Natural killer cell (primary cell): ENCODE data around the gene PDE3A. TPM values are rescaled to one million over a fixed set of nuclear protein-coding genes. Genes with fewer than 3 reads are reported as not detected.
"Not testable (repeated sequence)": the region's sequence is repeated elsewhere in the genome, so short reads cannot be mapped to it uniquely, and the experiment has no call there.

Experiments
- ATAC-seq, 3 donors: fragments of 150-1000 bp in 2 of 3; fragments of 200-7000 bp in 1 of 3; cut with Tn5 transposase; 1 replicate in 1 of 3; 2 replicates in 2 of 3; pipeline ENCODE4 v1.10.0; 2021; ENCODE audit warnings: mild to moderate bottlenecking in 2 of 3, moderate library complexity in 2 of 3
- DNase-seq, 2 donors: peaks; one replicate each; pipeline versions ENCODE4 v3.0.0 to v3.0.0-alpha.2; 2013 to 2021; ENCODE audit warnings: mixed read lengths in 1 of 2
- H3K27ac ChIP-seq: one replicate; pipeline ENCODE4 v1.5.1; 2013; ENCODE audit warnings: mild to moderate bottlenecking, low read length
- H3K27me3 ChIP-seq: one replicate; pipeline ENCODE4 v1.6.1; 2013; ENCODE audit warnings: low read length; ENCODE audit not compliant: control insufficient read depth, insufficient read depth
- H3K36me3 ChIP-seq: one replicate; pipeline ENCODE4 v1.6.1; 2013; ENCODE audit warnings: low read length; ENCODE audit not compliant: control insufficient read depth, insufficient read depth
- H3K4me1 ChIP-seq: one replicate; pipeline ENCODE4 v1.6.1; 2013; ENCODE audit warnings: low read length; ENCODE audit not compliant: control insufficient read depth, insufficient read depth
- H3K4me3 ChIP-seq: one replicate; pipeline ENCODE4 v1.5.1; 2013; ENCODE audit warnings: low read length
- H3K9me3 ChIP-seq: one replicate; pipeline ENCODE4 v1.6.1; 2013; ENCODE audit warnings: low read length; ENCODE audit not compliant: control insufficient read depth, insufficient read depth
- H3K27ac Mint-ChIP-seq, 2 donors: one replicate each; pipeline ENCODE4 v1.8.0; 2022; ENCODE audit warnings: mild to moderate bottlenecking in 2 of 2, mixed read lengths in 2 of 2, moderate library complexity in 1 of 2
- H3K27me3 Mint-ChIP-seq, 2 donors: one replicate each; pipeline ENCODE4 v1.8.0; 2022; ENCODE audit warnings: low read depth in 2 of 2, mixed read lengths in 2 of 2
- H3K36me3 Mint-ChIP-seq: one replicate; pipeline ENCODE4 v1.8.0; 2022; ENCODE audit warnings: mixed read lengths
- H3K4me1 Mint-ChIP-seq, 2 donors: one replicate each; pipeline ENCODE4 v1.8.0; 2022; ENCODE audit warnings: mixed read lengths in 2 of 2
- H3K4me3 Mint-ChIP-seq: one replicate; pipeline ENCODE4 v1.8.0; 2022; ENCODE audit warnings: mild to moderate bottlenecking, moderate library complexity, mixed read lengths
- H3K9me3 Mint-ChIP-seq, 2 donors: one replicate each; pipeline ENCODE4 v1.8.0; 2022; ENCODE audit warnings: mixed read lengths in 2 of 2
- CTCF ChIP-seq: fragments of 200-600 bp; IDR thresholded peaks from one replicate; pipeline ENCODE4 v1.8.0; 2022; ENCODE audit warnings: antibody characterized with exemption
- WGBS: methylation state at CpG from one replicate; pipeline ENCODE4 v1.1.7; 2013; ENCODE audit warnings: missing lambda C conversion rate; ENCODE audit not compliant: insufficient coverage; 5-methylcytosine and 5-hydroxymethylcytosine counted together
- intact Hi-C: fragments of 100-400 bp; cut with micrococcal nuclease; formaldehyde crosslinking; loops from one replicate; pipeline ENCODE4 v1.14.2; 2022
- total RNA-seq, 4 donors: library from RNA; stranded (reverse); fragments of 120-200 nt in 1 of 4; gene quantifications; one replicate each; pipeline versions ENCODE4 v1.2.3 to v1.2.4, GENCODE V29; 2013 to 2022

Gene PDE3A
- total RNA-seq, 3 donors from 2014 or later (not counting 1 experiment from before 2014, with no cell fraction given), result 0.20 to 0.28 (median 0.27) TPM

- WGBS, result 94% methylated on average over 1 of the region's 2 CpGs
- DNase-seq (no peak), ATAC-seq (no peak)
- Histone ChIP-seq H3K27me3 (no peaks in the 10 kb centered on the region), H3K27ac (no peak overlapping the region), H3K36me3 (no peaks in the 10 kb centered on the region), H3K4me1 (no peaks in the 10 kb centered on the region), H3K4me3 (no peak overlapping the region), H3K9me3 (no peaks in the 10 kb centered on the region)
- no peak overlapping the region for H3K27ac Mint-ChIP-seq
- TF ChIP-seq CTCF, result no peak
- H3K36me3 Mint-ChIP-seq, result no peaks in the 10 kb centered on the region
- peaks cover 0 to 3% of the 10 kb centered on the region in 2 donors for H3K9me3 Mint-ChIP-seq
- intact Hi-C loops, result no loop called here
- peaks cover 0 to 18% of the 10 kb centered on the region in 2 donors for H3K27me3 Mint-ChIP-seq
- no peak overlapping the region for H3K4me3 Mint-ChIP-seq
- H3K4me1 Mint-ChIP-seq, result no peaks in the 10 kb centered on the region
Observed at GRCh38 chr12:20382117-20382516, 13.8 kb downstream of the PDE3A start.

- Histone ChIP-seq H3K27ac (no peak overlapping the region), H3K4me1 (no peaks in the 10 kb centered on the region), H3K27me3 (no peaks in the 10 kb centered on the region), H3K4me3 (no peak overlapping the region), H3K36me3 (no peaks in the 10 kb centered on the region), H3K9me3 (no peaks in the 10 kb centered on the region)
- H3K36me3 Mint-ChIP-seq, result no peaks in the 10 kb centered on the region
- no peak overlapping the region for H3K4me3 Mint-ChIP-seq
- H3K4me1 Mint-ChIP-seq, result no peaks in the 10 kb centered on the region
- no peak for TF ChIP-seq CTCF
- intact Hi-C loops, result no loop called here
- 84% methylated on average over 2 of the region's 2 CpGs for WGBS
- H3K9me3 Mint-ChIP-seq, result peaks cover 0 to 3% of the 10 kb centered on the region in 2 donors
- ATAC-seq (no peak), DNase-seq (no peak)
- no peak overlapping the region for H3K27ac Mint-ChIP-seq
- peaks cover 0 to 17% of the 10 kb centered on the region in 2 donors for H3K27me3 Mint-ChIP-seq
Observed at GRCh38 chr12:20383612-20384011, 15.3 kb downstream of the PDE3A start.

- H3K27me3 ChIP-seq, H3K27me3 Mint-ChIP-seq, H3K4me1 ChIP-seq, H3K27ac Mint-ChIP-seq, H3K9me3 ChIP-seq, DNase-seq, H3K27ac ChIP-seq, intact Hi-C loops, ATAC-seq, H3K36me3 Mint-ChIP-seq, H3K36me3 ChIP-seq, H3K9me3 Mint-ChIP-seq, H3K4me3 Mint-ChIP-seq, H3K4me3 ChIP-seq, H3K4me1 Mint-ChIP-seq: not testable (repeated sequence)
- 84% methylated on average over 6 of the region's 6 CpGs for WGBS
Observed at GRCh38 chr12:20384836-20385235, 16.5 kb downstream of the PDE3A start.

- TF ChIP-seq CTCF, result no peak
- WGBS, result 81% methylated on average over 4 of the region's 4 CpGs
- no peaks in the 10 kb centered on the region for H3K36me3 ChIP-seq
- ATAC-seq (no peak), DNase-seq (no peak)
- H3K4me1 Mint-ChIP-seq, result peaks cover 8 to 18% of the 10 kb centered on the region in 2 donors
- H3K4me3 Mint-ChIP-seq, result no peak overlapping the region
- no peak overlapping the region for H3K27ac ChIP-seq
- no peaks in the 10 kb centered on the region for H3K36me3 Mint-ChIP-seq
- no peaks in the 10 kb centered on the region for H3K9me3 ChIP-seq
- H3K27me3 Mint-ChIP-seq, result peaks cover 0 to 2% of the 10 kb centered on the region in 2 donors
- no peaks in the 10 kb centered on the region for H3K4me1 ChIP-seq
- no peak overlapping the region for H3K27ac Mint-ChIP-seq
- H3K9me3 Mint-ChIP-seq, result no peaks in the 10 kb centered on the region
- H3K27me3 ChIP-seq, result no peaks in the 10 kb centered on the region
- H3K4me3 ChIP-seq, result no peak overlapping the region
- intact Hi-C loops, result no loop called here
Observed at GRCh38 chr12:20390846-20391245, 22.5 kb downstream of the PDE3A start.
